Measurements from ENCODE around the gene KIF26B. TPM values are rescaled to one million over a fixed set of nuclear protein-coding genes. Genes with fewer than 3 reads are reported as not detected.

The KIF26B gene
- total RNA-seq, 2 donors from 2014 or later: 0.78 to 4.6 TPM

GRCh38 chr1:245261786-245262185 lies 107.0 kb downstream of the KIF26B start:
- 82 to 88% methylated on average over 7 of the region's 7 CpGs for WGBS, 2 donors
- DNase-seq (no peak), ATAC-seq (no peak)
- Histone ChIP-seq H3K27me3 (peaks cover 0 to 4% of the 10 kb centered on the region in 2 donors), H3K36me3 (replicated peaks in 1 of 2; ENCODE audit: insufficient read depth in 1 of 2, low read depth in 2 of 2) (no peaks in the 10 kb centered on the region), H3K9me3 (no peaks in the 10 kb centered on the region), H3K4me1 (peaks cover 39% of the 10 kb centered on the region), H3K4me3 (no peak overlapping the region), H3K27ac (no peak overlapping the region)
- intact Hi-C loops (cut with DNase I): no loop called here
- no peak for TF ChIP-seq POLR2A (IDR thresholded peaks at IDR 0.05)
- TF ChIP-seq CTCF (IDR thresholded peaks at IDR 0.05): no peak

GRCh38 chr1:245263529-245264095 lies 108.8 kb downstream of the KIF26B start:
- Histone ChIP-seq H3K36me3 (replicated peaks in 1 of 2; ENCODE audit: insufficient read depth in 1 of 2, low read depth in 2 of 2) (no peaks in the 10 kb centered on the region), H3K4me1 (peaks cover 20% of the 10 kb centered on the region), H3K4me3 (no peak overlapping the region), H3K27ac (no peak overlapping the region), H3K9me3 (no peaks in the 10 kb centered on the region), H3K27me3 (peaks cover 0 to 6% of the 10 kb centered on the region in 2 donors)
- intact Hi-C loops (cut with DNase I): no loop called here
- WGBS, 2 donors: 67 to 75% methylated on average over 5 of the region's 5 CpGs
- TF ChIP-seq POLR2A (IDR thresholded peaks at IDR 0.05) (no peak), CTCF (IDR thresholded peaks at IDR 0.05) (no peak)
- DNase-seq: no peak
- no peak for ATAC-seq

- Histone ChIP-seq H3K4me1 (peaks cover 14% of the 10 kb centered on the region), H3K9me3 (no peaks in the 10 kb centered on the region), H3K36me3 (replicated peaks in 1 of 2; ENCODE audit: insufficient read depth in 1 of 2, low read depth in 2 of 2) (no peaks in the 10 kb centered on the region), H3K4me3 (no peak overlapping the region), H3K27me3 (peaks cover 0 to 6% of the 10 kb centered on the region in 2 donors), H3K27ac (no peak overlapping the region)
- intact Hi-C loops (cut with DNase I): no loop called here
- ATAC-seq (no peak), DNase-seq (no peak)
- no peak for TF ChIP-seq CTCF (IDR thresholded peaks at IDR 0.05)
- no peak for TF ChIP-seq POLR2A (IDR thresholded peaks at IDR 0.05)
- WGBS, 2 donors: 75% methylated on average over 4 of the region's 4 CpGs
These were observed 109.4 kb downstream of the KIF26B start for GRCh38 chr1:245264226-245264625.

GRCh38 chr1:245266105-245266504 lies 111.3 kb downstream of the KIF26B start:
- TF ChIP-seq POLR2A (IDR thresholded peaks at IDR 0.05): no peak
- no peak for TF ChIP-seq CTCF (IDR thresholded peaks at IDR 0.05)
- DNase-seq (no peak), ATAC-seq (no peak)
- Histone ChIP-seq H3K27ac (no peak overlapping the region), H3K4me3 (no peak overlapping the region), H3K27me3 (peaks cover 0 to 6% of the 10 kb centered on the region in 2 donors), H3K36me3 (replicated peaks in 1 of 2; ENCODE audit: insufficient read depth in 1 of 2, low read depth in 2 of 2) (no peaks in the 10 kb centered on the region), H3K4me1 (no peaks in the 10 kb centered on the region), H3K9me3 (peaks cover 0 to 4% (median 0%) of the 10 kb centered on the region in 3 donors)
- intact Hi-C loops (cut with DNase I): no loop called here

- Histone ChIP-seq H3K4me3 (no peak overlapping the region), H3K27me3 (peaks cover 0 to 6% of the 10 kb centered on the region in 2 donors), H3K4me1 (no peaks in the 10 kb centered on the region), H3K9me3 (peaks cover 0 to 4% (median 0%) of the 10 kb centered on the region in 3 donors), H3K27ac (no peak overlapping the region), H3K36me3 (replicated peaks in 1 of 2; ENCODE audit: insufficient read depth in 1 of 2, low read depth in 2 of 2) (no peaks in the 10 kb centered on the region)
- no peak for ATAC-seq
- TF ChIP-seq CTCF (IDR thresholded peaks at IDR 0.05) (no peak), POLR2A (IDR thresholded peaks at IDR 0.05) (no peak)
- intact Hi-C loops (cut with DNase I): no loop called here
- no peak for DNase-seq
These were observed 115.3 kb downstream of the KIF26B start for GRCh38 chr1:245270063-245270462.

Data from body of pancreas (tissue), 4 donors.